ENCODE results near the gene ARID3C.

Gene ARID3C

DNA sequence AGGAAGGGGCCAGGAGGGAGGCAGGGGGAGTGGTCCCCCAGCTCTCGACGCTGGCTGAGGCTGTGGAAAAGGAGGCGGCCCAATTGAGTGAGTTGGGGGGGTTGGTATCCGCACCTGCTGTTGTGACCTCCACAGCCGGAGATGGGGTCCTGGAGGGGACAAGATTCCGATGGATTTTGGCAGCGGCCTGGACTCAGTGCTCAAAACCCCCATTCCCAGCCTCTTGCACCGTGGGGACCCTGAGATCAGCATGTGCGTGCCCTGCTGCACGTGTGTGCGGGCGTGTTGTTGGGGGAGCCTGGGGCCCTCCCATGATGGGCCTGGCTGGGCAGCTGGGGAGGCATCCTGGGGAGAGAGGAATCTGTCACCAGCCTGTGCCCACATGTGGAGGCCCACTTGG is 54.3 kb downstream of the ARID3C start:
- Histone ChIP-seq H3K36me3 (ENCODE audit: control insufficient read depth, insufficient read depth, low read length) (no peaks in the 10 kb centered on the region), H3K27me3 (replicated peaks; ENCODE audit: control insufficient read depth, insufficient read depth, low read length) (peaks cover 9% of the 10 kb centered on the region), H3K4me3 (replicated peaks; ENCODE audit: low read depth, low read length) (no peak overlapping the region)
- no peak for TF ChIP-seq CTCF (IDR thresholded peaks at IDR 0.05; ENCODE audit: insufficient read depth, low read length, poor library complexity, severe bottlenecking)
- no peak for DNase-seq (ENCODE audit: extremely low read depth, insufficient read length)

DNA sequence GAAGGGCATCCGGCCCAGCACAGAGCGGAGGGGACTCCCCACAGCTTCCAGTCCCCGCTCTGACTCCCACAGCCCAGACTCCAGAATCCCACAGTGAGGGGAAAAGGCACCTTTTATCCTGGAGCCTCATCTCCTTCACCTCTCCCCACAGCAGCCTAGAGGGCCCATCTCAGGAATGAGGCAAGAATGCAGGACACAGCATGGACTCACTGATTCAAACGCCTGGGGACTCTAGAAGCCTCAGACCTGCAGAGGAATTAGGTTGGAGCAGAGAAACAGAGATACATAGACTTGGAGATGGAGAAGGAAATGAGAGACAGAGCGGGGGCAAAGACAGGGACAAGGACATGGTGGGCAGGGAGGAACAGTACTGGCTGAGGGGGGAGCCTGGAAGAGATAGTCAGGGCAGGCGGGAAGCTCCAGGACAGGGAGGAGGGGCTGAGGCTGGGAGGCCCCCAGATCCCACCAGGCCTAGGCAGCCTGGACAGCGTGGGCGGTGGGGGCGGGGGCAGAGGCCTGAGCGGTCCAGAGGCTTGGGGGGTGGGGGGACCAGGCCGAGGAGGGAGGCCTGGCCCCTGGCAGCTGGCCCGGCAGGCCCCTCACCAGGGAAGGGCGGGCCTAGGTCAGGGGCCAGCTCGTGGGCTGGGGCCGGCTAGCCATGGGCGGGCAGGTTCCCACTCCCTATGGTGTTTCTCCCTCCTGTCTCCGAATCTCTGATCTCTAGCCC is 55.1 kb downstream of the ARID3C start:
- TF ChIP-seq CTCF (IDR thresholded peaks at IDR 0.05; ENCODE audit: insufficient read depth, low read length, poor library complexity, severe bottlenecking): no peak
- Histone ChIP-seq H3K36me3 (ENCODE audit: control insufficient read depth, insufficient read depth, low read length) (no peaks in the 10 kb centered on the region), H3K27me3 (replicated peaks; ENCODE audit: control insufficient read depth, insufficient read depth, low read length) (peaks cover 8% of the 10 kb centered on the region), H3K4me3 (replicated peaks; ENCODE audit: low read depth, low read length) (no peak overlapping the region)
- no peak for DNase-seq (ENCODE audit: extremely low read depth, insufficient read length)

GRCh38 chr9:34572628-34573027 is 56.2 kb downstream of the ARID3C start:
- no peak overlapping the region for H3K4me3 ChIP-seq (replicated peaks; ENCODE audit: low read depth, low read length)
- H3K27me3 ChIP-seq (replicated peaks; ENCODE audit: control insufficient read depth, insufficient read depth, low read length): peaks cover 12% of the 10 kb centered on the region
- no peaks in the 10 kb centered on the region for H3K36me3 ChIP-seq (ENCODE audit: control insufficient read depth, insufficient read depth, low read length)
- no peak for DNase-seq (ENCODE audit: extremely low read depth, insufficient read length)
- TF ChIP-seq CTCF (IDR thresholded peaks at IDR 0.05; ENCODE audit: insufficient read depth, low read length, poor library complexity, severe bottlenecking): no peak

DNA sequence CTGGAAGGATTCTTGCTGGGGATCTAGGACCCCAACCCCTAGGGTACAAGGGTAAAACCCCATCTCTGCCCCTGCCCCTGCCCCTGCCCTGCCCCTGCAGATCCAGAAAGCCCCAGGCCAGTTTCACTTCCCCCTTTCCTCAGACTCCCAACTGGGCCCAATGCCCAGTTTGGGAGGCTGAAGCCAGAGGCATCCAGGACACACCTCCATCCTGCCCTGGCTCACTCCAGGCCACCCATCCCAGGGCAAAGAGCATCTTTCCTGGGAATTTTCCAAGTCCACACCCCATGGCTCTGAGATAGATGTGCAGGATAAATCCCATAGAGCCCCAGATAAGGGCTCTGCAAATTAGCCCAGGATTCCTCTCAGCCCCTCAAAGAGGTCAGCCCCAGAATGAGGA is 56.8 kb downstream of the ARID3C start:
- TF ChIP-seq CTCF (IDR thresholded peaks at IDR 0.05; ENCODE audit: insufficient read depth, low read length, poor library complexity, severe bottlenecking): no peak
- DNase-seq (ENCODE audit: extremely low read depth, insufficient read length): no peak
- Histone ChIP-seq H3K36me3 (ENCODE audit: control insufficient read depth, insufficient read depth, low read length) (no peaks in the 10 kb centered on the region), H3K27me3 (replicated peaks; ENCODE audit: control insufficient read depth, insufficient read depth, low read length) (peaks cover 15% of the 10 kb centered on the region), H3K4me3 (replicated peaks; ENCODE audit: low read depth, low read length) (no peak overlapping the region)

DNA sequence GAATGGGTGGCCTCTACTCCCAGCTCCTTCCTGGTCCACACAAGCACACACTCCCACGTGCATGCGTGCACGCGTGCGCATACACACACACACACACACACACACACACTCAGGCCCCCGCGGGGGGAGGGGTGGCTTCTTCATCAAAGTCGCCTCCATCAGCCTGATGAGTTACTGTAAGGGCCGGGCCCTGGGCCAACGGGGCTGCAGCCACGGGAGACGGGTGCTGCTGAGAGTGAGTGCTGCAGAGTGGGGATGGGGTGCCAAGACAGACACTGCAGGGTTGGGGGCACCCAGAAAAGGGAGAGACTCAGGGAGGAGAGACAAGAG is 57.4 kb downstream of the ARID3C start:
- H3K27me3 ChIP-seq (replicated peaks; ENCODE audit: control insufficient read depth, insufficient read depth, low read length): peaks cover 20% of the 10 kb centered on the region
- no peak for DNase-seq (ENCODE audit: extremely low read depth, insufficient read length)
- TF ChIP-seq CTCF (IDR thresholded peaks at IDR 0.05; ENCODE audit: insufficient read depth, low read length, poor library complexity, severe bottlenecking): no peak

More for the DNA sequence above, 57.4 kb downstream of the ARID3C start:
- Histone ChIP-seq H3K36me3 (ENCODE audit: control insufficient read depth, insufficient read depth, low read length) (no peaks in the 10 kb centered on the region), H3K4me3 (replicated peaks; ENCODE audit: low read depth, low read length) (no peak overlapping the region)
